HG03280 (cell line): ENCODE measurements around the gene ZNF423.

ENCODE experiments used
- ATAC-seq: cut with Tn5 transposase; IDR thresholded peaks from one replicate; pipeline ENCODE4 v1.9.1; 2021; ENCODE audit warnings: mild to moderate bottlenecking, moderate library complexity; ENCODE audit not compliant: unreplicated experiment

The ZNF423 gene

GRCh38 chr16:49469930-49470451 lies 385.9 kb downstream of the ZNF423 start:
- no peak for ATAC-seq

DNA sequence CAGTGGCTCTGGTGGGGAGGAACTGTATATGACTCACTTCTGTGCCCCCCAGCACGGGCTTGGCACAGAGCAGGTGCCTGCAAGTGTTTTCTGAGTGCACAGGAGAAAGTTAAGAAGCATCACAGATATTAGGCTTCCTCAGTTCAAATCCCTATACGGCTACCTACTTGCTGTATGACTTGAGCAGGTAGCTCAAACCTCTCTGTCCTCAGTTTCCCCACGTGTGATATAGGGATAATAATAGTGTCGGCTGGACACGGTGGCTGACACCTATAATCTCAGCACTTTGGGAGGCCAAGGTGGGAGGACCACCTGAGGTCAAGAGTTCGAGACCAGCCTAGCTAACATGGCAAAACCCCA lies 386.6 kb downstream of the ZNF423 start:
- no peak for ATAC-seq

- ATAC-seq, result no peak
Measured at GRCh38 chr16:49468611-49469310, 387.2 kb downstream of the ZNF423 start.

DNA sequence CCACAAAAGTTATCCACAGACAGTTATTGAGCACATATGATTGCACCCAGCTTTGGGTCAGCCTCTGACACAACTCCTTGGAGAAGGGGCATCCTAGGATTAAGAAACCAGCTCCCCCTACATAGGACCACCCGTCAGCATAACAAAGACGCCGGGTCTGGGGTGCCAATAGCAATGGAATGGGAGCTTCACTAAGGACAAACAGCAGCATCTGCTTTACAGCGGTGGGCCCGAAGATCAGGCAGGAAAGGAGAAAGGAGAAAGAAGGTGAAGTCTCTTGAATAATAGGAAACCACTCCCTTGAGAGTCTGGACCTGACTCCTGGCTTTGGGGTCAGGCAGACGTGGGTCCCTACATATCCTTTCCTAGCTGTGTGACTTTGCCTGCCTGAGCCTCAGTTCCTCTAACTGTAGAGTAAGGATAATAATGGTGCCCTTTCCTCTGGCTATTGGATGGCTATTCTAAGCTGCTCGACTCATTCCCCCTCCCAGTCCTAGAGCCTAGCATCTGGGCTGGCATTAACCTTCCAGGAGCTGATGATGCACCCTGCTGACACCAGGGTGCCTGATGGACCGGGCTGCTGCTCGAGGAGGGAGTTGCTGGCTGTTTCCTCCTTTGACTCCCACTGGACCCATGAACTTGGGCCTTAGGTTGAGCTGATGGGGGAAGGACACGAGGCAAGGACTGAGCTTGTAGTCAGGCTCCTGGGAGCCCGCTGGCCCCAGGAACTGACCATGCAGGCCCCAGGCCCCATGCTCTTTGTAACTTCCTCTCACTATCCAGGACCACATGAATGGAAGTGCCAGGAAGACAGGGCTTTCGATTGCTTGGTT lies 388.2 kb downstream of the ZNF423 start:
- no peak for ATAC-seq

DNA sequence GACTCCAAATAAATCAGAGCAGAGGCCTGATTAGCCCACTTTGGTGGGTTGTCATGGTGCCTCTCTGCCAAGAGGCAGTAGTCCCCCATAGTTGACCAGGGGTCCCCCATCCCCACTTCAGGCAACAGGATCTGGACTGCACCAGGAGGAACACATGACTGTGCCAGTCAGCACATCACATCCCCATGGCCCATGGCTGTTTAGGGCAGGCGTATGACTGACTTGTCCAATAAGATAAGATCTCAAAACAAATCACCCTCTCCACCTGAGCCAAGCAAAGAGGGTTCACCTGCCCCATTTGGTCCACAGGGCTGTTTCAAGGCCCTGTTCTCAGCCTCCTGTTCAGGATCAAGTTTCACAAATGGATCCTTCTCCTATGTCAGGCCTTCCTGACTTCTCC lies 389.0 kb downstream of the ZNF423 start:
- ATAC-seq, result no peak

DNA sequence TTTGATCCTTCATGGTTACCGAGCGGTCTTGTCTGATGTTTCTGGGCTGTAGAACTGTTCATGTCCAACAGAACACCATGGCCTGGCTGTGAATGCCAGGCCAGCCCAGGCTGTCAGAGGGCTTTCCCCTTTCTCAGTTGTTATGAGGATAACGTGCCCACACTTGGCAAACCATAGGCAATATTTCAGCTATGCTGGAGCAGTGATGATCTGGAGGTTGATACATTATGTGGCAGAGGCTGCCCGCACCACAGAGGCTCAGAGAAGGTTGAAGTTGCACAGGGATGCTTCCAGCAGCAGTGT lies 389.4 kb downstream of the ZNF423 start:
- ATAC-seq, result no peak

DNA sequence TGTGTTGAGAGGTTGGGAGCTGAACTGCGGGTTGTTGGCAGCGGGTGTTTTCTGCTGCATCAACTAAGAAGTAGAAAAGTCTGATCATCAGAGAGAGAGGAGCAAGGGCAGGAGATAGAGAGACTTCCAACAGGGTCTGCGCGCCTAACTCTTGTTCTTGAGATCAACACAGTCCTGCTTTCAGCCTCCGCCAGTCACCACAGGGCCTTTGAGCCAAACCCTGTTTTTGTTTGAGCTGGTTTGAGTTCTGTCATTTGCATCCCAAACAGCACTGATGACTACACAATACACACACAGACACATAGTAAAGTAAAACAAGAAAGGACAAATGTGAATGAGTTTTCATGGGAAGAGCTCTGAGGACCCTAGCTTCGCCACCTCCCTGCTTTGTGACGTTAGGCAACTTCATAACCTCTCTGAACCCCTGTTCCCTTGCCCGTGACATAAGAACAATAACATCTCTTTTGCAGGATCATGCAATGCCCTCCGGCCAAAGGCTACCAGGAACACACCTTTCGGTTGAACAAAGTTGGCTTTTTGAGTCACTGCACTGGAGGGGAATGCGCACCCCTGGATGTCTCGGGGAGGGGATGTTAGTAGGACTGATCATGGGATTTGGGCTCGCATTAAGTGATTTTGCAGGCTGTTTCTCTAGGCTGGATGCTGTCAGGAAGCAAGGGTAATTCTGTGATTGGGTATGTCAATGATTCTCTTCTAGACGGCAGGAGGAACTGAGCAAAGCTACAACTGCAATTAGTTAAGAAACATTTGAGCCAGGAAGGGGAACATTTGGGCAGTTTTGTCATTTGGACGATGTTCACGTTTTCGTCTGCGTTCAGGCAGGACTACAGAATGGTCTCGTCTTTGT lies 390.0 kb downstream of the ZNF423 start:
- ATAC-seq, result no peak

GRCh38 chr16:49464877-49465504 lies 390.9 kb downstream of the ZNF423 start:
- ATAC-seq, result no peak

- ATAC-seq, result no peak
Measured at GRCh38 chr16:49464093-49464492, 391.8 kb downstream of the ZNF423 start.

DNA sequence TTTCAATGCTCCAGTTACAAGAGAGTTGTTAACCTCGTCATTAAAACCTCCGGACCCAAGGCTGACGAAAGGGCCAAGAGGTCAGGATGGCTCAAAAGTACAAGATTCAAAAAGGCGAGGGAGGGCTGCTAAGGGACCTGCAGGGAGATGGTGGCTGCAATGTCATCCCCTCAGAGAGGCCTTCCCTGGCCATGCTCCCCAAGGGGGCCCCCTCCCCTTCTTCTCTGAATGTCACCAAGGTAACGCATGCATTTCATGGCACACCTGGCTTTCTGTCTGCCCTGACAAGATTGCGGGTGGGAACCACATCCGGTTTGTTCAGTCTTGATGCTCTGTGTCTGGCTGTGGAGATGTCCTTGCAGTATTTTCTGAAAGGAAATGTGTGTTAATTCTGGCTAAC lies 392.4 kb downstream of the ZNF423 start:
- no peak for ATAC-seq

DNA sequence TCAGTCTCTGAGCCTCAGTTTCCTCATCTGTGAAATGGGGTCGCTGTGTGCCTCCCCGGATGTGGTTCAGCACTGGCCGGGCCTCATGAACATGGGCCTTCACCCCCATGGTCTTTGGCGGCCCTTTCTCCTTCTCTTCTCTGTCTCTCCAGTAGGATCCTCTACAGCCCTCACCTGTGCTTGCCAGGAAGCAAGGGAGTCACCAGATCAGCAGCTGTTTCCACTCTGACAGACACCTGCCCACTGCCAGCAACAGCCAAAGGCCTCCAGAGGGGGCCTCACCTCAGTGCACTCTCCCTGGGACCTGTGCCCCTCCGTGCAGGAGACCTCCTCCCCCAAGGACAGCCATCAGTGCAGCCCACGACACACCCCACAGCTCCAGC lies 392.9 kb downstream of the ZNF423 start:
- ATAC-seq, result no peak

- ATAC-seq, result no peak
Measured at GRCh38 chr16:49462362-49462988, 393.4 kb downstream of the ZNF423 start.

GRCh38 chr16:49461517-49461951 lies 394.4 kb downstream of the ZNF423 start:
- no peak for ATAC-seq

- ATAC-seq, result no peak
Measured at GRCh38 chr16:49460786-49461470, 395.0 kb downstream of the ZNF423 start.

GRCh38 chr16:49459953-49460735 lies 395.8 kb downstream of the ZNF423 start:
- ATAC-seq, result no peak

- no peak for ATAC-seq
Measured at GRCh38 chr16:49458656-49459445, 397.1 kb downstream of the ZNF423 start.

- no peak for ATAC-seq
Measured at GRCh38 chr16:49458243-49458642, 397.7 kb downstream of the ZNF423 start.

DNA sequence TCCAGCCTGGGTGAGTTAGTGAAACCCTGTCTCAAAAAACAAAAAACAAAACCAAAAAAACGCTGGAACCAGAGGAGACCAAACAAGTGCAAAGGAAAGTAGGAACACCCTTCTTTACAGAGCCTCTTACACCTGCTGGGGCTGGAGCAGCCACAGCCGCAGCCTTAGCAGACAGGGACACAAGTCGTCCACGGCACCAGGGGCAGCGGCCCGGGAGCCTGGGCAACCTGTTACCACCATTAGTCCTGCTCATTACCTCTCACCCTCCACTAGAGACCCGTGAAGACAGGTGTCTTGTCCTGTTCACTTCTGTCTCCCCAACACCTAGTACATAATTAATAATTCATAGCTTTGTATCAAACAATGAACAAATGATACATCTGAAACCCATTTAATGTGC lies 398.7 kb downstream of the ZNF423 start:
- ATAC-seq, result no peak
